ENCODE data around the gene ATP6V0A4.

ATP6V0A4 gene

DNA sequence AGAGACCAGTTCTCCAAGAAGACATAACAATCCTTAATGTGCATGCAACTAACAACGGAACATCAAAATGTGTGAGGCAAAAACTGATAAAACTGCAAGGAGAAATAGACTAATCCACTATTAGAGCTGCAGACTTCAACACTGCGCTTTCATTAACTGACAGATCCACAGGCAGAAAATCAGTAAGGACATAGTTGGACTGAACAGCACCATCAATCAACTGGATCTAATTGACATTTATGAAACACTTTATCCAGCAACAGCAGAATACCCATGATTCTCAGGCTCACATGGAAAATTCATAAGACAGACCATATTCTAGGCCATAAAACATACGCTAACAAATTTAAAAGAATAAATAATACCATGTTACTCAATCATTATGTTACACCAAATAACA, 21.6 kb upstream of the ATP6V0A4 start:
- TF ChIP-seq REST (IDR thresholded peaks at IDR 0.05; ENCODE audit: insufficient replicate concordance, low read depth) (no peak), CTCF (IDR thresholded peaks at IDR 0.05; ENCODE audit: insufficient read depth, low read length) (no peak), POLR2AphosphoS5 (IDR thresholded peaks at IDR 0.05; ENCODE audit: low read depth) (no peak), SPI1 (IDR thresholded peaks at IDR 0.05; ENCODE audit: borderline replicate concordance, low read depth) (no peak), GABPA (IDR thresholded peaks at IDR 0.05; ENCODE audit: low read depth) (no peak)
- DNase-seq (ENCODE audit: low read depth in 1 of 2, low spot score in 1 of 2), result no peak
- Histone ChIP-seq H3K27ac (replicated peaks) (no peak overlapping the region), H3K27me3 (ENCODE audit: insufficient read depth, poor library complexity, severe bottlenecking) (no peaks in the 10 kb centered on the region), H3K4me3 (replicated peaks; ENCODE audit: insufficient read depth, low read length) (no peak overlapping the region)

DNA sequence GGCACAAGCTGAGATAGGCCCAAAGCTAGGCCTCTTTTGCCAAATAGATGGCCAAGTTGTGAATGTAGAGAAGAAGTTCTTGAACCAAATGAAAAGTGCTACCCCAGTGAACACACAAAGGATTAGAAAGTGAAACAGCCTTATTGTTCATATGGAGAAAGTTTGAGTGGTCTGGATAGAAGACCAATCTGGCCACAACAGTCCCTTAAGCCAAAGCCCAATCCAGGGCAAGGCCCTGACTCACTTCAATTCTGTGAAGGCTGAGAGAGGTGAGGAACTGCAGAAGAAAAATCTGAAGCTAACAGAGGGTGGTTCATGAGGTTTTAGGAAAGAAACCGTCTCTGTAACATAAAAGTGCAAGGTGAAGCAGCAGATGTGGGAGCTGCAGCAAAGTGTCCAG, 18.7 kb upstream of the ATP6V0A4 start:
- no peak for TF ChIP-seq REST (IDR thresholded peaks at IDR 0.05; ENCODE audit: insufficient replicate concordance, low read depth)
- no peak for TF ChIP-seq GABPA (IDR thresholded peaks at IDR 0.05; ENCODE audit: low read depth)
- no peak for TF ChIP-seq SPI1 (IDR thresholded peaks at IDR 0.05; ENCODE audit: borderline replicate concordance, low read depth)
- no peak for TF ChIP-seq POLR2AphosphoS5 (IDR thresholded peaks at IDR 0.05; ENCODE audit: low read depth)
- no peak for TF ChIP-seq CTCF (IDR thresholded peaks at IDR 0.05; ENCODE audit: insufficient read depth, low read length)
- Histone ChIP-seq H3K27me3 (ENCODE audit: insufficient read depth, poor library complexity, severe bottlenecking) (no peaks in the 10 kb centered on the region), H3K27ac (replicated peaks) (no peak overlapping the region), H3K4me3 (replicated peaks; ENCODE audit: insufficient read depth, low read length) (no peak overlapping the region)
- no peak for DNase-seq (ENCODE audit: low read depth in 1 of 2, low spot score in 1 of 2)

- no peaks in the 10 kb centered on the region for H3K27me3 ChIP-seq (ENCODE audit: insufficient read depth, poor library complexity, severe bottlenecking)
- TF ChIP-seq POLR2AphosphoS5 (IDR thresholded peaks at IDR 0.05; ENCODE audit: low read depth) (no peak), CTCF (IDR thresholded peaks at IDR 0.05; ENCODE audit: insufficient read depth, low read length) (no peak), REST (IDR thresholded peaks at IDR 0.05; ENCODE audit: insufficient replicate concordance, low read depth) (no peak), GABPA (IDR thresholded peaks at IDR 0.05; ENCODE audit: low read depth) (no peak), SPI1 (IDR thresholded peaks at IDR 0.05; ENCODE audit: borderline replicate concordance, low read depth) (no peak)
- no peak overlapping the region for H3K4me3 ChIP-seq (replicated peaks; ENCODE audit: insufficient read depth, low read length)
- no peak for DNase-seq (ENCODE audit: low read depth in 1 of 2, low spot score in 1 of 2)
- no peak overlapping the region for H3K27ac ChIP-seq (replicated peaks)
Observed at GRCh38 chr7:138814816-138815332, 16.9 kb upstream of the ATP6V0A4 start.
